GM12892 (cell line): ENCODE results near the gene ANKRD18B.
A peak's percentile ranks its signal among the peaks of the same experiment; 100 is the strongest.
"Not testable (repeated sequence)": the region's sequence is repeated elsewhere in the genome, so short reads cannot be mapped to it uniquely, and the experiment has no call there.

Experiments
- DNase-seq: peaks from one replicate; pipeline ENCODE4 v3.0.0; 2011; ENCODE audit not compliant: insufficient read length
- FAIRE-seq: peaks from 2 replicates; lab custom pipeline; 2011; peaks lifted over from hg19 to GRCh38; lab: Jason Lieb, UNC
- POLR2A ChIP-seq: IDR thresholded peaks from 2 replicates; pipeline ENCODE4 v1.6.1; 2011; ENCODE audit warnings: low read depth, low read length, control low read depth
- POLR2AphosphoS5 ChIP-seq: IDR thresholded peaks from 2 replicates; pipeline ENCODE4 v1.6.1; 2011; ENCODE audit warnings: low read depth, low read length, control low read depth
- TAF1 ChIP-seq: IDR thresholded peaks from 2 replicates; pipeline ENCODE4 v1.6.1; 2011; ENCODE audit warnings: low read depth, mild to moderate bottlenecking, control low read depth, low read length, borderline replicate concordance

Gene ANKRD18B

DNA sequence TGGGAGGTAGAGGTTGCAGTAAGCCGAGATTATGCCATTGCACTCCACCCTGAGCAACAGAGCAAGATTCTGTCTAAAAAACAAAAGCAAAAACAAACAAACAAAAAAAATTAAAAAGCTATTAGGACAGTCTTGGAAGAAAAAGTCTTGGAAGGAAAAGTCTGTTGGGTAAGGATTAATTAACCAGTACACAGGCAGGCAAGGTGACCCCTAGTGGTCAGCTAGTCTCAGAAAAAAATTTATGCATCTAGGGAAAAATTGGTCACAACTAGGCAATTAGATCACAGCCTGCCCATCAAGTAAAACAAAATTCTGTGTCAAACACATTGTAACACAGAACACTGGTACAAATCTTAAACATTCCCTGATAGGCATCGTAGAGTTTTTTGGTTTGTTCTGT is 6.7 kb upstream of the ANKRD18B start:
- FAIRE-seq (peak; percentile 62), DNase-seq (no peak)
- TF ChIP-seq TAF1 (no peak), POLR2AphosphoS5 (no peak), POLR2A (no peak)

DNA sequence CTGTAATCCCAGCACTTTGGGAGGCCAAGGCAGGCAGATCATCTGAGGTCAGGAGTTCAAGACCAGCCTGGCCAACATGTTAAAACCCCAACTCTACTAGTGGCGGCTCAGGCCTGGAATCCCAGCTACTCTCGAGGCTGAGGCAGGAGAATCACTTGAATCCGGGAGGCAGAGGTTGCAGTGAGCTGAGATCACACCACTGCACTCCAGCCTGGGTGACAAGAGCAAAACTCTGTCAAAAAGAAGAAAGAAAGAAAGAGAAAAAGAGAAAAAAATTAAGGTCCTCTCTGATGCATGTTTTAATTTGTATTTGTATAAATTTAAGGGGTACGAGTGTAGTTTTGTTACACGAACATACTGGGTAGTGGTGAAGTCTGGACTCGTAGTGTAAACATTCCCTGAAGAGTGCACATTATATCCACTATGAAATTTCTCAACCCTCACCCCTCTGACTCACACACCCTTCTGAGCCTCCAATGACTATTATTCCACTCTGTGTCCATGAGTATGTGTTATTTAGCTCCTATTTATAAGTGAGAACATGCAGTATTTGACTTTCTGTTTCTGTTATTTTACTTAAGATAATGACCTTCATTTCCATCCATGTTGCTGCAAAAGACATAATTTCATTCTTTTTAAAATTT is 6.0 kb upstream of the ANKRD18B start:
- not testable (repeated sequence) for FAIRE-seq, DNase-seq

DNA sequence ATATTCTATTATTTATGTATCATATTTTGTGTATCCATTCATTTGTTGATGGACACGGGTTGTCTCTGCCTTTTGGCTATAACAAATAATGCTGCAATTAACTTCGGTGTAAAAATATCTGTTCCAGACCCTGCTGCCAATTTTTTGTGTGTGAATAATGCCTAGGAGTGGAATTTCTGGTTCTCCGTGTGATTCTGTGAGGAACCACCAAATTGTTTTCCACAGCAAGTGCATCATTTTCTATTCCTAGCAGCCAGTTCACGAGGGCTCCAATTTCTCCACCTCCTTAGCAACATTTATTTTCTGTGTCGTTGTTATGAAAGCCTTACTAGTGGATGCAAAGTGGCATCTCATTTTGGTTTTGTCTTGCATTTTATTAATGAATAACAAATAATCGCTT is 2.2 kb upstream of the ANKRD18B start:
- not testable (repeated sequence) for FAIRE-seq, DNase-seq

DNA sequence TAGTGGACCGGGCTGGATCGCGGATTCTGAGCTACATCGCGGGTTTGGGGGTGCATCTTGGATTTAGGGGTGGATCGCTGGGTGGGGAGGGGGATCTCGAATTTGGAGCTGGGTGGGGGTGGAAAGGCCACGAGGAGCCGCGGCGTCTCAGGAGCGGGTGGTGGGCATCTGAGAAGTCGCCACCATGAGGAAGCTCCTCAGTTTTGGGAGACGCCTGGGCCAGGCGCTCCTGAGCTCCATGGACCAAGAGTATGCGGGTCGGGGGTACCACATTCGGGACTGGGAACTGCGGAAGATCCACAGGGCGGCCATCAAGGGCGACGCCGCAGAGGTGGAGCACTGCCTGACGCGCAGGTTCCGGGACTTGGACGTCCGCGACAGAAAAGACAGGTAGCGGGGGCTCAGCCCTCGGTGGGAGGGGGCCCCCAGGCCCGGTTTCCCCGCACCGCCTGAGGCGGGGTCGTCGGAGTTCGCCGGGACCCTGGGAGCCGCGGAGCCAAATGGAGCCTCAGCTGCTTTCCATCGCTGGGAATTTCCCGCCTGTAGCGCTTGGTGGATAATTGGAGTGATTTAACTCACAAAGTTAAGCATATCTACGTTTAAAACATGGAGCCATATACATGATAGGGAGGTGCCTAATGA is 376 bp downstream of the ANKRD18B start:
- no peak for FAIRE-seq
- TF ChIP-seq POLR2A (no peak), TAF1 (no peak), POLR2AphosphoS5 (no peak)
- no peak for DNase-seq

DNA sequence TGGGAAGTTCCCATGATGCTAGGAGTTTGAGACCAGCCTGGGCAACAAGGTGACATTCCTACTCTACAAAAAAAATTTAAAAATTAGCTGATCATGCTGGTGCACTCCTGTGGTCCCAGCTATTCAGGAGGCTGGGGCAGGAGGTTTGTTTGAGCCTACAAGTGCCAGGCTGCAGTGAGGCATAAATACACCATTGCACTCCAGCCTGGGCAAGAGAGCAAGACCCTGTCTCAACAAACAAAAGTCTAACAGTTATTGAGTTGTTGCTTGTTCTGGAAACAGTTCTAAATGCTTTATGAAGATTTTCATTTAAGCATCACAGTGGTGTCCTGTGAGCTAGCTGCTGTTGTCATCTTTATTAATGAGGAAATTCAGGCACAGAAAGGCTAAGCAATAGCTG is 4.0 kb downstream of the ANKRD18B start:
- FAIRE-seq, DNase-seq: not testable (repeated sequence)

DNA sequence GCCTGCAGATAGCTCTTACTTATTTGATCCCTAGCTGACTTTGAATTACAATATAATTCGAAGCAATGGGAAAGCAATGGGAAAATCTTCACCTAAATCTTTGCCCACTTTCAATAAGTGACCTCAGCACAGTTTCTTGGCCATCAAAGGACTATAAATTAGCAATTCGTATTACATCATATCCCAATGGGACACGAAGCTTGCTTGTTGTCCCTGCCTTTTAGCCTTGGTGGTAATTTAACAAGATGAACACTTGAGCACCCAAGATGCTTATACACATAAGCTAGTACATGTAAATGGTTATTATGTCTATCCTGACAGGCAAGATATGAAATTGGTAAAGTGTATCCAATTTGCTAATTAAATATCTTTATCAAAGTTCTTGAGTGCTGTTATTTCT is 9.9 kb downstream of the ANKRD18B start:
- DNase-seq, FAIRE-seq: not testable (repeated sequence)

DNA sequence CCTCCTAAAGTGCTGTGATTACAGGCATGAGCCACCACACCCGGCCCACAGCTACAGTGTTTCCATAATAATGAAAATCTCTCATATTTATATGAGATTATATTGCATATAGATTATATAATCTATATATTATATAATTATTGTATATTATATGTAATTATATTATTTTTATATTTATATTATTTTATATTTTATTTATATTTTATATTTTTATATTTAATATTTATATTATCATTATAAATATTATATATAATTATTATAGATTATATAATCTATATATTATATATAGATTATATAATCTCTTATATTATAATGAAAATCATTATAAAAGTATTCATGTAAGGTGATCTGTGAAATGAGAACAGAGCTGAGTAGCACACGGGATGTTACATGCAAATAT is 11.5 kb downstream of the ANKRD18B start:
- DNase-seq: no peak
- no peak for TF ChIP-seq TAF1
- no peak for TF ChIP-seq POLR2A
- no peak for TF ChIP-seq POLR2AphosphoS5
- no peak for FAIRE-seq

DNA sequence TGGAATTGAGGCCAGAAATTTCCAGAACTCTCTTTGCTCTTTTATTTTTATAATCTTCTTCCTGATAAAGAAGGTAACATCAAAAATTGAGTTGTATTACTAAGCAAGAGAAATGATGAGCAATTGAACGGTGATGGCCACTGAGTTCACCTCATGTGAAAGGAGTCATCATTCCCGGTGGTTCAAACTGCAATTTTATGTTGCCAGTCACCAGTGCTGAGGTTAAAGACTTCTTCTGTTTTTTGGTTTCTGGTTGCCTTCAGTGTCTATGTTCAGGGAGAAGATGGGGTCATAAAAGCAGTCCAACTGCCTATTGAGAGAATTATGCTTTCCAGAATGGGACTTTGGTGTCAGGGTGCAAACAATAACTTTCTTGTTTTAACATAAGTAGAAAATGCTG is 19.4 kb downstream of the ANKRD18B start:
- not testable (repeated sequence) for FAIRE-seq, DNase-seq

DNA sequence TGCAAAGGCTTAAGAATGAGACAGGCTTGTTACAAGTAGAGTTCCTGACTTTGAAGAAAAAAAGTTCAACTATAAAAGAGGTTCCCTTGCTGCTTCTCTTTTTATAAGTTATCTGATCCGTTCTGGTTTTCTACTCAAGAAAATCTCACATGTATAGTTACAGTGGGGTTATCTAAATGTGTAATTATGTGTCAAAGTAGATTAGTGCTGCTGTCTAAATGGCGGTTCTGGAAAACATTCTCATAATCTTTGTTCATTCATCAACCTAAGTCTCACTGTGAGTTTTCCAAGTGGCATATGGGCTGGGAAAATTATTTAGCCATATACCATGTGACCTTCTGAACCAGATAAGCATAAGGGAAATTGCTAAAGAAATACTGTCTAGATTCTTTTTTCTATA is 21.7 kb downstream of the ANKRD18B start:
- DNase-seq, FAIRE-seq: not testable (repeated sequence)

DNA sequence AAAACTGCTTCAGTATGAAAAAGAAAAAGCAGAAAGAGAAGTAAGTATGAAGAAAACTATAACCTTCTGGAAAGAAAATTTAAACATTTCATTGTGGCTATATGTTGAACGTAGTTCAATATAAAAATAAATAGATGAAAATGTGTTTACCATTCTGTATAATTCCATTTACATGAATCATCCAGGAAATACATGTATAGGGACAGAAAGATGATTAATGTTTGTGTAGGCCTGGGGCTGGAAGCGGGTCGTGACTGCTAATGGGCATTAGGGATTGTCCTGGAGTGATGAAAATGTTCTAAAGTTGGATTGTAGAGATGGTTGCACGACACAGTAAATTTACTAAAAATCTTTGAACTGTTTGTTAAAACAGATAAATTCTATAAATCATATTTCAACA is 24.8 kb downstream of the ANKRD18B start:
- DNase-seq, FAIRE-seq: not testable (repeated sequence)

DNA sequence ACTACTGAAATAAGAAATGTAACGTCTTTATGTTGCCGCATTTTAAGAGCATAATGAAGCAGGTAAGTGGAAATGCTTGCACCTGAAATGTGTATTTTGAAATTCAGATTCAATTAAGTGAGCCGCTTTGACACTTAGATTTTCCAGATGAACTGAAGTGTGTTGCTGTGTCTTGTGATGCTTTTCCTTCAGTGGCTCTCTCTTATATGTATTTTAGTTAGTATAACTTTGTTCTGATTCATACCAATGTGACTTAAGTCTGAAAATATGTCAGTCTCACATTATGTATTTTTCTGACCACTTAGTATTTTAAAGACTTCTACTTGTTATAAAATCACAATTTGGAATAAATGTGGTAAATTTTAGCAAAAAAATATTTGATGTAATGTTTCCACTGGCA is 25.4 kb downstream of the ANKRD18B start:
- FAIRE-seq, DNase-seq: not testable (repeated sequence)

DNA sequence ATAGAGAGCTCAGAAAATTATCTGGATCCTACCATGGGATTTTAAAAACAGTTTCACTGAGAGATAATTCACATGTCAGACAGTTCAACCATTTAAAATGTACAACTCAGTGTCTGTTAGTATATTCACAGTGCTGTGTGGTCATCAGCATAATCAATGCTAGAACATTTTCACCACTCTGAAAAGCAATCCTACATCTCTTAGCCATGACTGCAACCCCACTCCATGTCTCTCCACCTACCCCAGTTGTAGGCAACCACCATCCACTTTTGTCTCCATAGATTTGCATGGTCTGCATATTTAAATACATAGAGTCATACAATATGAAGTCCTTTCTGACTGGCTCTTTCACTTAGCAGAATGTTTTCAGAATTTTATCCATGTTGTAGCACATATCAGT is 27.1 kb downstream of the ANKRD18B start:
- not testable (repeated sequence) for DNase-seq, FAIRE-seq

DNA sequence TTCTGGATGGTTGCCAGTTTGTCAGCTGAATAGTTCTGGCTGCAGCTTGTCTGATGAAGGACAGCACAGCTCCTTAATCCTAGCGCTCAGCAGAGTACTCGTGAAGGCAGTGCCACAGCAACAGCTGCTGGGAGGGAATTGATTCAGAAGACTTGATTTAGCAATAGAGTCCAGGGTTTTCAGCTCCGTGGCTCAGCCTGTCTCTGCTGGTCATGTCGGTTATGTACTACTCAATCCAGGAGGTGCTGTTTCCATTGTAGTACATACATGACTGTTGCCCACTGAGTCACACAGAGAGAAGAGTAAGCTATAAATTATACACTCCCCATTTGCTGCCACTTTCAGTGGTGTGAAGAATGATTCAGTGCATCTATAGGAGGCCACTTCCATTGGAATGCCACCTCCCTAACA is 28.3 kb downstream of the ANKRD18B start:
- FAIRE-seq: peak; percentile 27
- not testable (repeated sequence) for DNase-seq

DNA sequence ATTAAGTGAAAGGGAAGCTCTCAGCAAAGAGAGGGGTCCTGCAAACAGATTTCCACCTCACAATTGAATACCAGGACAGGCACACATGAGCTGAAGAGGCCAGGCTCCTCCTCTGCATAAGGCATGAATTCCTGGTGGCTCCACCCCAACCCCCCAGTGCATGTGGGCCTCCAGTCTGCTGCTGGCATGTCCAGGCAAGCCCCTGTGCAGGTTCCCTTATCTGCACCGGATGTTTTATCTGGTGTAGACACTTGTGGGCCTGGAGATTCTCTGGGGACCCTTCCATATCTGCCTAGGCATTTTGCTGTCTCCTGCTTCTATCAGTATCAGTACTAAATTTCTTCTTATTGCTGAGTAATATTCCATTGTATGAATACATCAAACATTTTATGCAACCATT is 36.2 kb downstream of the ANKRD18B start:
- DNase-seq: not testable (repeated sequence)
- peak; percentile 54 for FAIRE-seq

DNA sequence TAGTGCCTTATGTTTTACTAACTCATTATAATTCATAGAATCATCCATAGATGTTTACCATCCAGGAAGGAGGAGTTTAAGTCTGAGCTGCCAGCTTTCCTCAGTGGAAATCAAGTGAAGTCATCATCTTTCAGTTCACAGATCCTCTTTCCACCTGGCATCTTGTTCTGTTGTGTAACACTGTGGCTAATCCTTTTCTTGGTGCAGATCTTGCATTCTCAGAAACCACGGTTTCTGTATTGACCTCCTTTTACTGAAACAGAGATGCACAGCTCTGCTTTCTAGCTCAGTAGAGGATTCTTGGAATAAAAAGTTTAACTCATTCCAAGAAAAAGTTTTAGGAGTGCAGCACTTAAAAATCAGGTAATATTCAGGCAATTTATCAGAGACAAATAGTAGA is 38.1 kb downstream of the ANKRD18B start:
- DNase-seq, FAIRE-seq: not testable (repeated sequence)

DNA sequence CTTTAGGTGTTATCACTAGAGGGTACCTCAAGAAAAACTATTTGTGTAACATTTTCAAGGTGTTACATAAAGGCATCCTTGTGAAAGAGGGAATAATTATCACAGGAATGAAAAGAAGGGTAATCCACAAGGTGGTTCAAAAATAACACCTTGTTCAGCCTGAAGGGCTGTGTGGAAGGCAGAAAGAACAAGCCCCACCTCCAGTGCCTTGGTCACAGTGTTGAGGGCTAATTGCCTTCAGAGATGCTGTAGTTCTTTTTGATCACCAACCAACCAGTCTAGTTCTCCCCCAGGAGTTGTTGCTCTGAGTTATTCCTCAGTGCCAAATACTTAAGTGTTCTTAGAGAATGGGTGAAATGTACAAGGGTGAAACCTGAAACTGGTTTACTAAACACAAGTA is 43.7 kb downstream of the ANKRD18B start:
- not testable (repeated sequence) for DNase-seq, FAIRE-seq

DNA sequence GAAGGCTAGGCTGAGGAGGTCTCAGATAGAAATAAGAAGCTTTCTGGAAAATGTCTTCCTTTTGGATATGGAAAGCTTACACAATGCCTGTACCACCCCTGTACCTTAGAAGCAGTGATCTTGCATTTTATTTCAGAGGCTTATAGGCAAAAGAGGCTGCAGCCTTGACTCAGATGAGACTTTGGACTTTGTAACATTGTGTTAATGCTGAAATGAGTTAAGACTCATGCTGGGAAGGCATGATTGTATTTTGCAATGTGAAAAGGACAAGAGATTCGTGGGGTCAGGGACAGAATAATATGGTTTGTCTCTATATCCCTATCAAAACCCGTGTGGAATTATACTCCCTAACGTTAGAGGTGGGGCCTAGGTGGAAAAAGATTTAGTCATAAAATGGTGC is 53.7 kb downstream of the ANKRD18B start:
- DNase-seq, FAIRE-seq: not testable (repeated sequence)

DNA sequence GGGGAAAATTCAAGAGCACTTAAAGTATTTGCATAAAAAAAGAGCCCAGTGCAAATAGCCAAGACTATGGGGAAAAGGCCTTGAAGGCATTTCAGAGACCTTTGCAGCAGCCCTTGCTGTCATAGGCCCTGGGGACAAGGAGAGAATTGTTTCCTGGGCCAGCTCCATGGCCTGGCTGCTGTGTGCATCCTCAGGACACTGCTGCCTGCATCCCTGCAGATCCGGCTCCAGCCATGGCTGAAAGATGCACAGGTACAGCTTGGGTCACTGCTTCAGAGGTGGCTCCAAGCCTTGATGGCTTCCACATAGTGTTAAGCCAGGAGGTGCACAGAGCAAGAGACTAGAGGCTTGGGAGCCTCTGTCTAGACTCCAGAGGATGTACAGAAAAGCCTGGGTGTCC is 55.9 kb downstream of the ANKRD18B start:
- not testable (repeated sequence) for DNase-seq, FAIRE-seq

DNA sequence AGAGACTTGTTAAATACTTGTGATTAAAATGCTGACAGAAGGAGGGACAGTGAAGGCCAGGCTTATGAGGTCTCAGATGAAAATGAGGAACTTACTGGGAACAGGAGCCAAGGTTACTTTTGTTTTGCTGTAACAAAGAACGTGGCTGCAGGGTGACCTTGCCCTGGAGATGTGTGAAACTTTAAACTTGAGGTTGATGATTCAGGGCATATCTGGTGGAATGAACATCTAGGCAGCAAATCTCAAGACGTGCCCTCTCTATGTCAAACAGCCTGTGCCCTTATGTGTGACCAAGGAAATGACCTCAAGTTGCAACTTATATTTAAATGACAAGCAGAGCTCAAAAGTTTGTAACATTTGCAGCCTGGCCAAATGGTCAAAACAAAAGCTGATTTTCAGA is 58.6 kb downstream of the ANKRD18B start:
- not testable (repeated sequence) for FAIRE-seq, DNase-seq

DNA sequence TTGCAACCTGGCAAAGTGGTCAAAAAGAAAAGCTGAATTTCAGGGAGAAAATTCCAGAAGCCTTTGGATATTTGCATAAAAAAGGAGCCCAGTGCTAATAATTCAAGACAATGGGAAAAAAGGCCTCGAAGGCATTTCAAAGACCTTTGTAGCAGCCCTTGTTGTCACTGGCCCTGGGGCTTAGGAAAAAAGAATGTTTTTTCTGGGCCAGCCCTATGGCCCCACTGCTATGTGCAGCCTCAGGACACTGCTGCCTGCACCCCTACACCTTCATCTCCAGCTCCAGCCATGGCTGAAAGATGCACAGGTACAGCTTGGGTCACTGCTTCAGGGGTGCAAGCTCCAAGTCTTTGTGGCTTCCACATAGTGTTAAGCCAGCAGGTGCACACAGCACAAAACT is 62.1 kb downstream of the ANKRD18B start:
- FAIRE-seq: not testable (repeated sequence)

More for the DNA sequence above, 62.1 kb downstream of the ANKRD18B start:
- not testable (repeated sequence) for DNase-seq
